ENCODE results near the gene PPP2R5C. TPM values are rescaled to one million over a fixed set of nuclear protein-coding genes. Genes with fewer than 3 reads are reported as not detected.

Gene PPP2R5C
- total RNA-seq, 1 experiment from 2014 or later = 93.0 TPM

GRCh38 chr14:101834397-101834796 lies 72.9 kb downstream of the PPP2R5C start:
- Histone ChIP-seq H3T11ph (ENCODE audit: low read length) (no peak overlapping the region), H4K91ac (ENCODE audit: insufficient read length, low read depth, low read length) (no peak overlapping the region), H3K56ac (ENCODE audit: insufficient read length, low read depth, low read length) (no peak overlapping the region), H3K9me3 (ENCODE audit: control insufficient read depth, low read depth, low read length) (no peaks in the 10 kb centered on the region), H3K18ac (ENCODE audit: insufficient read length, low read depth, low read length) (no peak overlapping the region), H3K27me3 (ENCODE audit: insufficient read depth, low read length) (no peaks in the 10 kb centered on the region), H2BK120ac (ENCODE audit: low read depth, low read length, poor library complexity, severe bottlenecking) (no peak overlapping the region), H3K14ac (ENCODE audit: insufficient read depth, low read length) (no peak overlapping the region), H3K4me1 (ENCODE audit: insufficient read depth, low read length) (peaks cover 3% of the 10 kb centered on the region; the same call in 1 of the 2 replicates), H3K23me2 (ENCODE audit: insufficient read length, low read depth, low read length, poor library complexity, severe bottlenecking) (no peaks in the 10 kb centered on the region), H2AK5ac (ENCODE audit: insufficient read length, low read length) (no peak overlapping the region), H3K23ac (ENCODE audit: insufficient read length, low read depth, low read length) (no peak overlapping the region), H3K9ac (ENCODE audit: extremely low read depth, insufficient read length, low read length) (no peak overlapping the region), H4K5ac (ENCODE audit: insufficient read length, low read depth, low read length) (no peak overlapping the region), H4K20me1 (ENCODE audit: control insufficient read depth, insufficient read depth, insufficient read length) (no peaks in the 10 kb centered on the region), H3K4ac (ENCODE audit: low read depth, low read length) (no peak overlapping the region), H3K79me1 (ENCODE audit: insufficient read depth, low read depth, low read length, poor library complexity, severe bottlenecking) (peaks cover 3% of the 10 kb centered on the region), H2BK12ac (ENCODE audit: insufficient read length, low read depth, low read length) (no peak overlapping the region), H3K27ac (ENCODE audit: insufficient read length, low read depth, low read length) (no peak overlapping the region), H2BK15ac (ENCODE audit: low read depth, low read length) (no peak overlapping the region), H2BK20ac (ENCODE audit: low read depth, low read length, poor library complexity, severe bottlenecking) (no peak overlapping the region), H2AFZ (ENCODE audit: low read length) (no peak overlapping the region), H3K4me2 (ENCODE audit: insufficient read depth, insufficient read length, low read length) (no peak overlapping the region), H2BK5ac (ENCODE audit: insufficient read length, low read length) (no peak overlapping the region), H4K8ac (replicated peaks; ENCODE audit: insufficient read length, low read depth, low read length) (no peak overlapping the region), H3K79me2 (ENCODE audit: insufficient read depth, low read length) (peaks cover 5% of the 10 kb centered on the region; the same call in 1 of the 2 replicates)
- no peak overlapping the region for H3K27ac Mint-ChIP-seq
- no peak for DNase-seq
- TF ChIP-seq CTCF (conservative IDR thresholded peaks at IDR 0.05) = no peak
- no peak overlapping the region for H3K4me3 Mint-ChIP-seq
- no CpG with 5 or more reads among the region's 4 CpGs for WGBS (ENCODE audit: extremely low coverage, insufficient read length, low lambda C conversion rate)
- H3K4me1 Mint-ChIP-seq = peaks cover 12% of the 10 kb centered on the region in 2 experiments
- peaks cover 0 to 2% (median 0%) of the 10 kb centered on the region in 3 experiments; a peak in 2 of 7 replicates for H3K36me3 Mint-ChIP-seq (ENCODE audit: insufficient read depth in 1 of 3, low read depth in 3 of 3)
- no peaks in the 10 kb centered on the region for H3K27me3 Mint-ChIP-seq (ENCODE audit: low read depth)
- no peaks in the 10 kb centered on the region for H3K9me3 Mint-ChIP-seq
